A549 (cell line): ENCODE measurements around the gene METTL14.

Source experiments
- CBX8 ChIP-seq: fragments of 200-600 bp; sonication (generic); IDR thresholded peaks from 2 replicates; pipeline ENCODE4 v1.6.1; 2016
- CEBPB ChIP-seq, 2 experiments: fragments of >200 bp in 1 of 2; sonication (Bioruptor Twin) in 1 of 2; formaldehyde crosslinking in 1 of 2; IDR thresholded peaks; 2 replicates each; pipeline ENCODE4 v1.6.1; 2012 to 2016
- CTCF ChIP-seq: fragments of >200 bp; sonication (Bioruptor Twin); formaldehyde crosslinking; IDR thresholded peaks from 3 replicates; pipeline ENCODE4 v1.5.1; 2016
- ELK1 ChIP-seq: fragments of 150-350 bp; IDR thresholded peaks from 2 replicates; pipeline ENCODE4 v1.6.1; 2014; ENCODE audit warnings: low read depth, mild to moderate bottlenecking, low read length
- HDAC2 ChIP-seq: fragments of 200-600 bp; sonication (generic); IDR thresholded peaks from 2 replicates; pipeline ENCODE4 v1.6.1; 2016
- POLR2A ChIP-seq: IDR thresholded peaks from 2 replicates; pipeline ENCODE4 v1.6.1; 2012; ENCODE audit warnings: mild to moderate bottlenecking, low read length
- RFX5 ChIP-seq: fragments of 450-650 bp; IDR thresholded peaks from 2 replicates; pipeline ENCODE4 v1.7.1; 2014; ENCODE audit warnings: antibody characterized with exemption, mild to moderate bottlenecking, moderate library complexity
- TP53 ChIP-seq: fragments of 250-450 bp; sonication (Bioruptor Pico); IDR thresholded peaks from 2 replicates; pipeline ENCODE4 v1.5.0; 2021; ENCODE audit warnings: mild to moderate bottlenecking, moderate library complexity

DNA sequence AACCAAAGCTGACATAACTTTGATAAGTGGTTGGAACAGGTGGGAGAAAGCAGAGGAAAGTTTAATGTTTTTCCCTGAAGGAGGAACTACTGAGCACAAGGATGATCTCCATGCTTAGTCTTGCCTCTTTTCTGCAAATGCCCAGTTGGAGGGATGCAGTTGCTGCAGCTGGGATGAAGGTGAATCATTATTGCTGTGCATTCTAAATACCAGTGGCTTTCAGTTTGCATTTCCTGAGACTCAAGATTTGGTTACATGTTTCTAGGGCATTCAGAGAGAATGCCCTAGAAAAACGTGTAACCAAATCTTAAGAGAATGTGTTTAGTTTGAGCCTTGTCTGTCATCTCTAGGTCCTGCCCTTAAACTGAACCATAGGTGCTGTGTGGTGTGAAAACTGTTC, 42.2 kb downstream of the METTL14 start:
- no peak for TF ChIP-seq CTCF
- TF ChIP-seq CBX8 = no peak
- no peak for TF ChIP-seq RFX5
- no peak for TF ChIP-seq CEBPB (IDR thresholded peaks at IDR 0.05)
- TF ChIP-seq HDAC2 = no peak
- no peak for TF ChIP-seq ELK1
- TF ChIP-seq TP53 (CRISPR knock-in tag) = no peak
- no peak for TF ChIP-seq POLR2A
